AG09319 (cell line): Measurements from ENCODE around the gene IFITM1.
"Not testable (repeated sequence)": the region's sequence is repeated elsewhere in the genome, so short reads cannot be mapped to it uniquely, and the experiment has no call there.

Experiments
- DNase-seq: peaks from one replicate; pipeline ENCODE4 v3.0.0-alpha.2; 2010; ENCODE audit warnings: low read depth; ENCODE audit errors: extremely low read depth
- CTCF ChIP-seq: IDR thresholded peaks from 2 replicates; pipeline ENCODE4 v1.5.1; 2011; ENCODE audit warnings: low read depth, mild to moderate bottlenecking, inconsistent platforms, low read length, moderate library complexity

The IFITM1 gene

DNA sequence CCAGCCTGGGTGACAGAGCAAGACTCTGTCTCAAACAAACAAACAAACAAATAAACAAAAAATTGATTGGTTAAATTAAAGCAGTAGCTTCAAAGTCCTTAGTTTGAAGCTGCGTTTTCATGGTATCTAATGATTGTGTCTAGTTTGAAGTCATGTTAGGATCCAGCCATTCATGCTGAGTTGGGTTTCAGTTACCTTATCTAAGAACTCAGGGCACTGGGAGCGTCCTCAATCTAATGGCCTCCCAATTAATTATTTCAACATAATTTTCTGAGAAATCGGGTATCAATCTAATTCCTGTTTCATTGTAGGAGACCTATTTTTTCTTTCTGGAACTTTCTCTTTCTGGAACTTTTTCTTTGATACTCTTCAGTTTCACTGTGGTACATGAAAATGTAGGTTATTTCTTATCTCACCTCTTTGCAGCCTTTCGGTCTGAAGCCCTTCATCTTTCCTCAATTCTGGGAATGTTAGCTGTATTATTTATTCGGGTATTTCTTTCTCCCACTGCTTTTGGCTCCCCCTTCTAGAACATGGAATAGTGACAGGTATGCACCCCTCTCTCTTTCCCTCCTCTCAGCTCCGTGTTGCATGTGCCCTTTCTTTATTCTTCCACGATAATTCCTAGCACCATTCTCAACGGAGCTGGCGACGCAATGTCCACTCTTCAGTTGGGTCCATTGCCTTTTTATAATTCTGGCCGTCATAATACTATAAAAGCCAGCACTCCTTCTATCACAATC lies 31.2 kb downstream of the IFITM1 start:
- DNase-seq = no peak

GRCh38 chr11:346529-346928 lies 32.7 kb downstream of the IFITM1 start:
- no peak for DNase-seq
- TF ChIP-seq CTCF = no peak

More for the DNA sequence above, 31.2 kb downstream of the IFITM1 start:
- TF ChIP-seq CTCF = no peak

DNA sequence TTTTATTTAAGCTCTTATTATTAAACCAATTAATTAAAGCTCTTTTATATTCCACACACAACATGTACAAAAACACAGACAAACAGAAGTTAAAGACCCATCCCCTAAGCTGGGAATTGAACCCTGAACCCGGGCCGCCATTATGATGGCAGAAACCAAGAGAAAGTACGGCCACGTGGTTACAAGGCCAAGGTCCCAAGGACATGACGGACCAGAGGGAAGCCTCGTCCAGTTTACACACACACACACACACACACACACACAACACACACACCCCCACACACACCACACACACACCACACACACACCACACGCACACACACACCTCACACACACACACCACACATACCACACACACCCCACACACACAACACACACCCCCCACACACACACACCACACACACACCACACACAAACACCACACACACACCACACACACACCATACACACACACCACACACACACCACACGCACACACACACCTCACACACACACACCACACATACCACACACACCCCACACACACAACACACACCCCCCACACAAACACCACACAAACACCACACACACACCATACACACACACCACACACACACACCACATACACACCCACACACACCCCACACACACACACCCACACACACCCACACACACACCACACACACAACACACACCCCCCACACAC lies 35.6 kb downstream of the IFITM1 start:
- DNase-seq = not testable (repeated sequence)

DNA sequence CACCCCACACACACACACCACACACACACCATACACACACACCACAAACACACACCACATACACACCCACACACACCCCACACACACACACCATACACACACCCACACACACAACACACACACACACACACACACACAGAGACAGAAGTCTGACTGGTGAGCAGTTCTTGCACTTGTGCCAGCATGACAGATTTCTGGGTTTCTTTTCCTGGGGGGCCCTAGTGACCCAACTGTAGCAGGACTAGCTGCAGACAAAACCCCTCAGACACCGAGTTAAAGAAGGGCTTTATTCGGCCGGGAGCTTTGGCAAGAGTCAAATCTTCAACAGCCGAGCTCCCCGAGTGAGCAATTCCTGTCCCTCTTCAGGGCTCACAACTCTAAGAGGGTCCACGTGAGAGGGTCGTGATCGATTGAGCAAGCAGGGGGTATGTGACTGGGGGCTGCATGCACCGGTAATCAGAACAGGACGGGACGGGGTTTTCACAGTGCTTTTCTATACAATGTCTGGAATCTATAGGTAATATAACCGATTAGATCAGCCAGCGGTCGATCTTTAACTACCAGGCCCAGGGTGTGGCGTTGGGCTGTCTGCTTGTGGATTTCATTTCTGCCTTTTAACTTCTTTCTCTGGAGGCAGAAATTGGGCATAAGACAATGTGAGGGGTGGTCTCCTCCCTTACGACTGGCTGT lies 36.3 kb downstream of the IFITM1 start:
- not testable (repeated sequence) for DNase-seq

DNA sequence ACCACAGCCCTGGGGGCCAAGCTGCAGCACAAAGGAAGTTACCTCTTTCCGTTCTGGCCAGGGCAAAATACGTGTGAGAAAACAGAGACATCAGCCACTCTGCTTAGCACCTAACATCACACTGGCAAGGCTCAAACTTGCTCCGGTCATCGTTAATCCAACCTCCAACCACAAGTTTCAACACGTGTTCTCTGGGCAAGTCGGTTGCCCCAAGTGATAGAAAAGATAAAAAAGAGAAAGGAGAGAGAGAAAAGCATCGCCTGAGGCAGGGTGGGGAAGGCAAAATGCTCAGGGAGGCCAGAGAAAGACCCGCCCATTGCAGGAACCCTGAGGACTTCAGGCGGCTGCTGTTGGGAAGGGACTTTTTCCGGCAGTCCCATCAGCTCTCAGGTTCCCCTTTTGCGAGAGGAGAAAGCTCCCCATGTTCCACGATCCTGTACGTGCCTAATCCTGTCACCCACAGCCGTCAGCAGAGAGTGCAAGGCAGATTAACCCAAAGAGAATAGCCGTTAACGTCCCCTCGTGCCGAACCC lies 36.9 kb downstream of the IFITM1 start:
- no peak for DNase-seq
- no peak for TF ChIP-seq CTCF

DNA sequence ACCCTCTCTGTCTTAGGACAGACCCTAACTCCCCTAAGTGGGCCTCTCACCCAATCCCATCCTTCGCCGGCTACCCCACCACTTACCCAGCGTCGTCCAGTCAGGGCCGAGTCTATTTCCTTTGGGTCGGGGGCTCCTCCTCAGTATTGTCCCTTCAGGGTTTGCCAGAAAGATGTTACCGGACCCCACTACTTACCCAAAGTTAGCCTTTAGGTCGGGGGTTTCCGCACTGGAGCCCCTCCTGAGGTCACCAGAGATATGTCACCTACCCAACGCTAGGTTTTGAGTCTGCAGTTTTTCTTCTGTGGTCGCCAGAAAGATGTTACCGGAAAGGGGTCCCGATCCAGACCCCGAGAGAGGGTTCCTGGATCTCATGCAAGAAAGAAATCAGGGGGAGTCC lies 37.6 kb downstream of the IFITM1 start:
- DNase-seq = no peak
- TF ChIP-seq CTCF = no peak

DNA sequence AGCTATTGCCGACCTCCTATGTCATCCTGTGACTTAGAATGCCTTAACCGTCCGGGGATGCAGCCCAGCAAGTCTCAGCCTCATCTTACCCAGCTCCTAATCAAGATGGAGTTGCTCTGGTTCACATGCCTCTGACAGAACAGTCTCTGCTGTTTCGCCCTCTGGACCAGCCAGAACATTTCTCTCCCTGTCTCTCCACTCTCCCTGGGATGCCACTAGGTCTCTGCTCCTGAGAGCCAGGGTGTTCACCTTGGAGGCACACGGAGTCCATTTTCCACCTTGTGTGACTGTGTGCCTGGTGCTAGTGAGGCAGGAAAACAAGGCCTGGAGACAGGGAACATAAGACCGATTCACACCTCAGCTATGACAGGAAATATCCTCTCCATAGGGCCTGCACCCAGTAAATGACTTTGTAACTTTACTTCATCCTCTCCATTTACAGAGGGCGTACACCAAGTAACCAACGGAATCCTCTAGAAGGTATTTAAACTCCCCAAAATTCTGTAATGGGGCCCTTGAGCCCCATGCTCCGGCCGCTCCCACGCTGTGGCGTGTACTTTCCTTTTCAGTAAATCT lies 38.7 kb downstream of the IFITM1 start:
- DNase-seq = no peak
- TF ChIP-seq CTCF = no peak
